Neural cell (in vitro differentiated cells): ENCODE results near the gene SPEG. TPM values are rescaled to one million over a fixed set of nuclear protein-coding genes. Genes with fewer than 3 reads are reported as not detected.
A peak's percentile ranks its signal among the peaks of the same experiment; 100 is the strongest.

ENCODE experiments used
- H2AFZ ChIP-seq: fragments of 200-600, 300-800 bp; sonication (generic), shearing (Covaris generic); 2 replicates; pipeline ENCODE4 v1.6.0; 2014; ENCODE audit warnings: low read depth, mild to moderate bottlenecking, antibody characterized with exemption, low read length, moderate library complexity
- H3F3A ChIP-seq: fragments of 200-600 bp; shearing (Covaris generic); 2 replicates; pipeline ENCODE4 v1.6.1; 2016; ENCODE audit warnings: mild to moderate bottlenecking, moderate library complexity, mixed read lengths, antibody characterized with exemption, low read length; ENCODE audit not compliant: insufficient read depth, poor library complexity, severe bottlenecking
- H3K27ac ChIP-seq: fragments of 200-600, 300-800 bp; sonication (generic), shearing (Covaris generic); 2 replicates; pipeline ENCODE4 v1.5.1; 2014; ENCODE audit warnings: mild to moderate bottlenecking, low read length, moderate library complexity
- H3K27me3 ChIP-seq: fragments of 300-800, 200-600 bp; sonication (generic), shearing (Covaris generic); 2 replicates; pipeline ENCODE4 v1.6.0; 2014; ENCODE audit warnings: mild to moderate bottlenecking, low read depth, low read length, moderate library complexity; ENCODE audit not compliant: insufficient read depth
- H3K36me3 ChIP-seq: fragments of 300-800, 200-600 bp; sonication (generic), shearing (Covaris generic); 2 replicates; pipeline ENCODE4 v1.5.1; 2014; ENCODE audit warnings: mild to moderate bottlenecking, antibody characterized with exemption, low read length, moderate library complexity; ENCODE audit not compliant: insufficient read depth
- H3K4me2 ChIP-seq: fragments of 300-800, 200-600 bp; sonication (generic), shearing (Covaris generic); 2 replicates; pipeline ENCODE4 v1.6.0; 2014; ENCODE audit warnings: mild to moderate bottlenecking, low read length
- H3K4me3 ChIP-seq: fragments of 300-800, 200-600 bp; sonication (generic), shearing (Covaris generic); 2 replicates; pipeline ENCODE4 v1.5.1; 2014; ENCODE audit warnings: mild to moderate bottlenecking, low read length, moderate library complexity
- H3K79me2 ChIP-seq: fragments of 200-600 bp; shearing (Covaris generic); replicated peaks from 2 replicates; pipeline ENCODE4 v1.6.0; 2014; ENCODE audit warnings: mild to moderate bottlenecking, low read length, moderate library complexity; ENCODE audit not compliant: insufficient read depth
- H3K9ac ChIP-seq: fragments of 300-800, 200-600 bp; sonication (generic), shearing (Covaris generic); 2 replicates; pipeline ENCODE4 v1.6.1; 2016; ENCODE audit warnings: mild to moderate bottlenecking, low read length, mixed read lengths
- H3K9me2 ChIP-seq: fragments of 200-600 bp; shearing (Covaris generic); 2 replicates; pipeline ENCODE4 v1.6.1; 2016; ENCODE audit warnings: mild to moderate bottlenecking, low read length, mixed read lengths; ENCODE audit not compliant: insufficient read depth
- H3K9me3 ChIP-seq: fragments of 200-600, 300-800 bp; sonication (generic), shearing (Covaris generic); 2 replicates; pipeline ENCODE4 v1.6.1; 2016; ENCODE audit warnings: mild to moderate bottlenecking, mixed run types, low read length, moderate library complexity, mixed read lengths
- H4K20me1 ChIP-seq: fragments of 200-600 bp; shearing (Covaris generic); 2 replicates; pipeline ENCODE4 v1.6.1; 2016; ENCODE audit warnings: mild to moderate bottlenecking, mixed run types; ENCODE audit not compliant: insufficient read depth
- EP300 ChIP-seq: fragments of 450-650 bp; conservative IDR thresholded peaks from 2 replicates; pipeline ENCODE4 v1.6.1; 2014; ENCODE audit warnings: antibody characterized with exemption, mild to moderate bottlenecking, moderate library complexity; ENCODE audit not compliant: poor library complexity, severe bottlenecking
- EZH2 ChIP-seq: fragments of 200-600, 300-800 bp; shearing (Covaris generic), sonication (generic); IDR thresholded peaks from 2 replicates; pipeline ENCODE4 v1.6.1; 2014; ENCODE audit warnings: antibody characterized with exemption, low read length, borderline replicate concordance, mild to moderate bottlenecking; ENCODE audit not compliant: insufficient read depth, poor library complexity, severe bottlenecking
- MXI1 ChIP-seq: fragments of 450-650 bp; conservative IDR thresholded peaks from 2 replicates; pipeline ENCODE4 v1.6.1; 2014; ENCODE audit warnings: antibody characterized with exemption, mild to moderate bottlenecking; ENCODE audit not compliant: poor library complexity, severe bottlenecking
- POLR2AphosphoS5 ChIP-seq: IDR thresholded peaks from 2 replicates; pipeline ENCODE4 v1.6.1; 2012
- RAD21 ChIP-seq: fragments of 450-650 bp; conservative IDR thresholded peaks from 2 replicates; pipeline ENCODE4 v1.6.1; 2014; ENCODE audit warnings: antibody characterized with exemption, mild to moderate bottlenecking, moderate library complexity
- REST ChIP-seq: IDR thresholded peaks from 2 replicates; pipeline ENCODE4 v1.6.1; 2012; ENCODE audit warnings: borderline replicate concordance
- SMC3 ChIP-seq: fragments of 450-650 bp; conservative IDR thresholded peaks from 2 replicates; pipeline ENCODE4 v1.6.1; 2014; ENCODE audit warnings: antibody characterized with exemption, mild to moderate bottlenecking, moderate library complexity; ENCODE audit not compliant: poor library complexity
- TAF1 ChIP-seq: IDR thresholded peaks from 2 replicates; pipeline ENCODE4 v1.6.1; 2012; ENCODE audit warnings: low read depth
- polyA plus RNA-seq: library from polyadenylated mRNA; depleted of rRNA; stranded (reverse); fragments of >200 nt; gene quantifications from 2 replicates; pipeline ENCODE4 v1.2.3, GENCODE V29; 2014
- TF ChIP-seq, protein P1 (sequence below): fragments of 450-650 bp; IDR thresholded peaks from 2 replicates; pipeline ENCODE4 v1.5.1; 2014; ENCODE audit warnings: antibody characterized with exemption, mild to moderate bottlenecking, moderate library complexity; ENCODE audit not compliant: poor library complexity, severe bottlenecking

Gene SPEG
- polyA plus RNA-seq, 1 donor from 2014 or later = 58.3 TPM

GRCh38 chr2:219545943-219546352 is 111.3 kb downstream of the SPEG start:
- no peak overlapping the region for H3K9ac ChIP-seq
- H3K4me2 ChIP-seq = no peak overlapping the region
- TF ChIP-seq MXI1 (no peak), POLR2AphosphoS5 (no peak)
- H3K9me3 ChIP-seq = no peaks in the 10 kb centered on the region
- no peaks in the 10 kb centered on the region for H3K36me3 ChIP-seq
- H2AFZ ChIP-seq = no peak overlapping the region
- H3K79me2 ChIP-seq = peaks cover 17% of the 10 kb centered on the region
- H3K27ac ChIP-seq = no peak overlapping the region
- no peaks in the 10 kb centered on the region for H3F3A ChIP-seq
- peak overlapping the region; percentile 90 for H3K4me3 ChIP-seq
- H3K9me2 ChIP-seq = no peaks in the 10 kb centered on the region
- peaks cover 2% of the 10 kb centered on the region for H4K20me1 ChIP-seq
- H3K27me3 ChIP-seq = no peaks in the 10 kb centered on the region

DNA sequence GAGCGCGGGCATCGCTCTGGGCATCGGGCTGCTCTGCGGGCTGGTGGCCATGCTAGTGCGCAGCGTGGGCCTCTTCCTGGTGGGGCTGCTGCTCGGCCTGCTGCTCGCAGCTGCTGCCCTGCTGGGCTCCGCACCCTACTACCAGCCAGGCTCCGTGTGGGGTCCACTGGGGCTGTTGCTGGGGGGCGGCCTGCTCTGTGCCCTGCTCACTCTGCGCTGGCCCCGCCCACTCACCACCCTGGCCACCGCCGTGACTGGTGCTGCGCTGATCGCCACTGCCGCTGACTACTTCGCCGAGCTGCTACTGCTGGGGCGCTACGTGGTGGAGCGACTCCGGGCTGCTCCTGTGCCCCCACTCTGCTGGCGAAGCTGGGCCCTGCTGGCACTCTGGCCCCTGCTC is 113.0 kb downstream of the SPEG start:
- H3K9me3 ChIP-seq = no peaks in the 10 kb centered on the region

More for the DNA sequence above, 113.0 kb downstream of the SPEG start:
- H4K20me1 ChIP-seq = peaks cover 2% of the 10 kb centered on the region
- no peak overlapping the region for H3K9ac ChIP-seq
- H3K36me3 ChIP-seq = no peaks in the 10 kb centered on the region
- no peak overlapping the region for H3K4me2 ChIP-seq
- H3K79me2 ChIP-seq = peaks cover 17% of the 10 kb centered on the region
- no peaks in the 10 kb centered on the region for H3K9me2 ChIP-seq
- no peak overlapping the region for H2AFZ ChIP-seq
- TF ChIP-seq, protein P1, sequence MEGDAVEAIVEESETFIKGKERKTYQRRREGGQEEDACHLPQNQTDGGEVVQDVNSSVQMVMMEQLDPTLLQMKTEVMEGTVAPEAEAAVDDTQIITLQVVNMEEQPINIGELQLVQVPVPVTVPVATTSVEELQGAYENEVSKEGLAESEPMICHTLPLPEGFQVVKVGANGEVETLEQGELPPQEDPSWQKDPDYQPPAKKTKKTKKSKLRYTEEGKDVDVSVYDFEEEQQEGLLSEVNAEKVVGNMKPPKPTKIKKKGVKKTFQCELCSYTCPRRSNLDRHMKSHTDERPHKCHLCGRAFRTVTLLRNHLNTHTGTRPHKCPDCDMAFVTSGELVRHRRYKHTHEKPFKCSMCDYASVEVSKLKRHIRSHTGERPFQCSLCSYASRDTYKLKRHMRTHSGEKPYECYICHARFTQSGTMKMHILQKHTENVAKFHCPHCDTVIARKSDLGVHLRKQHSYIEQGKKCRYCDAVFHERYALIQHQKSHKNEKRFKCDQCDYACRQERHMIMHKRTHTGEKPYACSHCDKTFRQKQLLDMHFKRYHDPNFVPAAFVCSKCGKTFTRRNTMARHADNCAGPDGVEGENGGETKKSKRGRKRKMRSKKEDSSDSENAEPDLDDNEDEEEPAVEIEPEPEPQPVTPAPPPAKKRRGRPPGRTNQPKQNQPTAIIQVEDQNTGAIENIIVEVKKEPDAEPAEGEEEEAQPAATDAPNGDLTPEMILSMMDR = no peak
- TF ChIP-seq REST = no peak
- TF ChIP-seq TAF1 = no peak
- no peak for TF ChIP-seq EZH2
- TF ChIP-seq EP300 = no peak
- no peak for TF ChIP-seq RAD21
- no peak for TF ChIP-seq SMC3
- no peak for TF ChIP-seq POLR2AphosphoS5
- no peak for TF ChIP-seq MXI1
- no peak overlapping the region for H3K27ac ChIP-seq
- no peaks in the 10 kb centered on the region for H3F3A ChIP-seq
- H3K27me3 ChIP-seq = no peaks in the 10 kb centered on the region
- H3K4me3 ChIP-seq = no peak overlapping the region

Other genes starting within 250 kb of the SPEG start
- gene ZFAND2B, start 228.1 kb upstream of the SPEG start, polyA plus RNA-seq = 73.6 and 101 TPM in 2 replicates
- 28.1 and 37.0 TPM in 2 replicates for gene ABCB6, start 215.9 kb upstream of the SPEG start, polyA plus RNA-seq
- 25.6 and 26.2 TPM in 2 replicates for gene ATG9A, start 205.2 kb upstream of the SPEG start, polyA plus RNA-seq
- 185 and 204 TPM in 2 replicates for gene ANKZF1, start 205.0 kb upstream of the SPEG start, polyA plus RNA-seq
- 8.0 and 12.9 TPM in 2 replicates for gene GLB1L, start 189.4 kb upstream of the SPEG start, polyA plus RNA-seq
- gene STK16, start 189.4 kb upstream of the SPEG start, polyA plus RNA-seq = 64.9 and 96.5 TPM in 2 replicates
- not detected in 2 replicates for gene TUBA4B, start 181.6 kb upstream of the SPEG start, polyA plus RNA-seq
- 0.82 TPM in 1 of 2 replicates, not detected in the other for gene TUBA4A, start 180.9 kb upstream of the SPEG start, polyA plus RNA-seq
- 145 and 172 TPM in 2 replicates for gene DNAJB2, start 155.5 kb upstream of the SPEG start, polyA plus RNA-seq
- gene PTPRN, start 125.4 kb upstream of the SPEG start, polyA plus RNA-seq = 66.4 and 82.1 TPM in 2 replicates
- gene RESP18, start 102.1 kb upstream of the SPEG start, polyA plus RNA-seq = not detected in 2 replicates
- 11.9 and 16.7 TPM in 2 replicates for gene DNPEP, start 46.9 kb upstream of the SPEG start, polyA plus RNA-seq
- gene DES, start 16.5 kb upstream of the SPEG start, polyA plus RNA-seq = not detected in 2 replicates
- gene GMPPA, start 64.0 kb downstream of the SPEG start, polyA plus RNA-seq = 16.9 and 20.4 TPM in 2 replicates
- 2.7 and 8.9 TPM in 2 replicates for gene ASIC4, start 79.6 kb downstream of the SPEG start, polyA plus RNA-seq
- 24.3 and 28.6 TPM in 2 replicates for gene CHPF, start 109.0 kb downstream of the SPEG start, polyA plus RNA-seq
- 39.3 and 44.0 TPM in 2 replicates for gene TMEM198, start 109.2 kb downstream of the SPEG start, polyA plus RNA-seq
- gene OBSL1, start 136.7 kb downstream of the SPEG start, polyA plus RNA-seq = 59.7 and 75.2 TPM in 2 replicates
- gene INHA, start 137.5 kb downstream of the SPEG start, polyA plus RNA-seq = 2.7 and 5.6 TPM in 2 replicates
- gene STK11IP, start 163.0 kb downstream of the SPEG start, polyA plus RNA-seq = 54.9 and 55.0 TPM in 2 replicates
- gene SLC4A3, start 192.8 kb downstream of the SPEG start, polyA plus RNA-seq = 18.7 and 25.3 TPM in 2 replicates